ENCODE data around the gene SUSD2. TPM values are rescaled to one million over a fixed set of nuclear protein-coding genes. Genes with fewer than 3 reads are reported as not detected.
A peak's percentile ranks its signal among the peaks of the same experiment; 100 is the strongest.

Gene SUSD2
- total RNA-seq, 1 donor from 2014 or later, result 3.2 TPM

GRCh38 chr22:24184057-24184798, 2.9 kb downstream of the SUSD2 start:
- Histone ChIP-seq H3K4me3 (no peak overlapping the region), H3K9me3 (replicated peaks) (no peaks in the 10 kb centered on the region), H3K36me3 (no peaks in the 10 kb centered on the region), H3K27ac (replicated peaks) (no peak overlapping the region), H3K27me3 (ENCODE audit: low read depth) (no peaks in the 10 kb centered on the region), H3K4me1 (peaks cover 39% of the 10 kb centered on the region)
- TF ChIP-seq, protein P1, sequence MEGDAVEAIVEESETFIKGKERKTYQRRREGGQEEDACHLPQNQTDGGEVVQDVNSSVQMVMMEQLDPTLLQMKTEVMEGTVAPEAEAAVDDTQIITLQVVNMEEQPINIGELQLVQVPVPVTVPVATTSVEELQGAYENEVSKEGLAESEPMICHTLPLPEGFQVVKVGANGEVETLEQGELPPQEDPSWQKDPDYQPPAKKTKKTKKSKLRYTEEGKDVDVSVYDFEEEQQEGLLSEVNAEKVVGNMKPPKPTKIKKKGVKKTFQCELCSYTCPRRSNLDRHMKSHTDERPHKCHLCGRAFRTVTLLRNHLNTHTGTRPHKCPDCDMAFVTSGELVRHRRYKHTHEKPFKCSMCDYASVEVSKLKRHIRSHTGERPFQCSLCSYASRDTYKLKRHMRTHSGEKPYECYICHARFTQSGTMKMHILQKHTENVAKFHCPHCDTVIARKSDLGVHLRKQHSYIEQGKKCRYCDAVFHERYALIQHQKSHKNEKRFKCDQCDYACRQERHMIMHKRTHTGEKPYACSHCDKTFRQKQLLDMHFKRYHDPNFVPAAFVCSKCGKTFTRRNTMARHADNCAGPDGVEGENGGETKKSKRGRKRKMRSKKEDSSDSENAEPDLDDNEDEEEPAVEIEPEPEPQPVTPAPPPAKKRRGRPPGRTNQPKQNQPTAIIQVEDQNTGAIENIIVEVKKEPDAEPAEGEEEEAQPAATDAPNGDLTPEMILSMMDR (IDR thresholded peaks at IDR 0.05; ENCODE audit: borderline replicate concordance), result no peak
- DNase-seq, result peak; percentile 13
- intact Hi-C loops (cut with micrococcal nuclease), result no loop called here

DNA sequence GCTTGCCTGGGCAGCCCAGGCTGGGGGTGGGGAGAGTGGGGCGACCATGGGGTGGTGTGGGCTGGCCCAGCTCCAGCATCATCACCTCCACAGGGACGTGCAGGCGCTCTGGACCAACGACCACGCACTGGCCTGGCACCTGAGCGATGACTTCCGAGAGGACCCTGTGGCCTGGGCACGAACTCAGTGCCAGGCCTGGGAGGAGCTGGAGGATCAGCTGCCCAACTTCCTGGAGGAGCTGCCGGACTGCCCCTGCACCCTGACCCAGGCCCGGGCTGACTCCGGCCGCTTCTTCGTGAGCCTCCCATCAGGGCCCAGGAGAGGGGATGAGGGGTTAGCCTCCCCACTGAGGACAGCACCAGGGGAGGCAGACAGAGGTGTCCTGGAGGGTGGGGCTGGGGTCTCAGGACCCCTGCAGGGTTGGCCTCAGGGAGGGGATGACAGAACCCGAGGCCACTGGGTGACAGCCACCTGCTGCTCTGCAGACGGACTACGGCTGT, 3.8 kb downstream of the SUSD2 start:
- no peak overlapping the region for H3K4me3 ChIP-seq
- intact Hi-C loops (cut with micrococcal nuclease), result no loop called here
- no peaks in the 10 kb centered on the region for H3K36me3 ChIP-seq
- peak; percentile 14 for DNase-seq
- no peaks in the 10 kb centered on the region for H3K27me3 ChIP-seq (ENCODE audit: low read depth)
- no peaks in the 10 kb centered on the region for H3K9me3 ChIP-seq (replicated peaks)
- TF ChIP-seq, protein P1 (IDR thresholded peaks at IDR 0.05; ENCODE audit: borderline replicate concordance), result no peak
- H3K4me1 ChIP-seq, result peaks cover 39% of the 10 kb centered on the region
- no peak overlapping the region for H3K27ac ChIP-seq (replicated peaks)

DNA sequence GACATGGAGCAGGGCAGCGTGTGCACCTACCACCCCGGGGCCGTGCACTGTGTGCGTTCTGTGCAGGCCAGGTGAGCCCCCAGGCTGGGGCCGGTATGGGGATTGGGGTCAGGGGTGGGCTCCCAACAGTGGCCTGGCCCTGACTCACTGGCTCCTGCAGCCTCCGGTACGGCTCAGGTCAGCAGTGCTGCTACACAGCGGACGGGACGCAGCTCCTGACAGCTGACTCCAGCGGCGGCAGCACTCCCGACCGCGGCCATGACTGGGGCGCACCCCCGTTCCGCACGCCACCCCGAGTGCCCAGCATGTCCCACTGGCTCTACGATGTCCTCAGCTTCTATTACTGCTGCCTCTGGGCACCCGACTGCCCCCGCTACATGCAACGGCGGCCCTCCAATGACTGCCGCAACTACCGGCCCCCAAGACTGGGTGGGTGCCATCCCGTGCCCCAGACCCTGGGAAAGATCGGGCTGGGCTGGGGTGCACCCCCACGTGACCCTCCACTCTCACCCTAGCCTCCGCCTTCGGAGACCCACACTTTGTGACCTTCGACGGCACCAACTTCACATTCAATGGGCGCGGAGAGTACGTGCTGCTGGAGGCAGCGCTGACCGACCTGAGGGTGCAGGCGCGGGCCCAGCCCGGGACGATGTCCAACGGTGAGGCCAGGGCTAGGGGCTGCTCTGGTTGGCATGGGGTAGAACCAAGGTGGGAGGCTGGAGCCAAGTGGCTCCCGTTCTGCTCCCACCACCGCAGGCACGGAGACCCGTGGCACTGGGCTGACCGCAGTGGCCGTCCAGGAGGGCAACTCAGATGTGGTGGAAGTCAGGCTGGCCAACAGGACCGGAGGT, 4.4 kb downstream of the SUSD2 start:
- DNase-seq, result peak; percentile 15
- TF ChIP-seq, protein P1 (IDR thresholded peaks at IDR 0.05; ENCODE audit: borderline replicate concordance), result no peak
- intact Hi-C loops (cut with micrococcal nuclease), result no loop called here

GRCh38 chr22:24186352-24186740, 5.1 kb downstream of the SUSD2 start:
- Histone ChIP-seq H3K9me3 (replicated peaks) (no peaks in the 10 kb centered on the region), H3K27ac (replicated peaks) (no peak overlapping the region), H3K36me3 (no peaks in the 10 kb centered on the region), H3K4me3 (no peak overlapping the region), H3K27me3 (ENCODE audit: low read depth) (no peaks in the 10 kb centered on the region), H3K4me1 (peaks cover 32% of the 10 kb centered on the region)
- intact Hi-C loops (cut with micrococcal nuclease), result no loop called here
- TF ChIP-seq, protein P1 (IDR thresholded peaks at IDR 0.05; ENCODE audit: borderline replicate concordance), result no peak
- no peak for DNase-seq

More for the DNA sequence above, 4.4 kb downstream of the SUSD2 start:
- no peaks in the 10 kb centered on the region for H3K27me3 ChIP-seq (ENCODE audit: low read depth)
- no peaks in the 10 kb centered on the region for H3K36me3 ChIP-seq
- peaks cover 38% of the 10 kb centered on the region for H3K4me1 ChIP-seq
- H3K9me3 ChIP-seq (replicated peaks), result no peaks in the 10 kb centered on the region
- H3K27ac ChIP-seq (replicated peaks), result no peak overlapping the region
- no peak overlapping the region for H3K4me3 ChIP-seq

DNA sequence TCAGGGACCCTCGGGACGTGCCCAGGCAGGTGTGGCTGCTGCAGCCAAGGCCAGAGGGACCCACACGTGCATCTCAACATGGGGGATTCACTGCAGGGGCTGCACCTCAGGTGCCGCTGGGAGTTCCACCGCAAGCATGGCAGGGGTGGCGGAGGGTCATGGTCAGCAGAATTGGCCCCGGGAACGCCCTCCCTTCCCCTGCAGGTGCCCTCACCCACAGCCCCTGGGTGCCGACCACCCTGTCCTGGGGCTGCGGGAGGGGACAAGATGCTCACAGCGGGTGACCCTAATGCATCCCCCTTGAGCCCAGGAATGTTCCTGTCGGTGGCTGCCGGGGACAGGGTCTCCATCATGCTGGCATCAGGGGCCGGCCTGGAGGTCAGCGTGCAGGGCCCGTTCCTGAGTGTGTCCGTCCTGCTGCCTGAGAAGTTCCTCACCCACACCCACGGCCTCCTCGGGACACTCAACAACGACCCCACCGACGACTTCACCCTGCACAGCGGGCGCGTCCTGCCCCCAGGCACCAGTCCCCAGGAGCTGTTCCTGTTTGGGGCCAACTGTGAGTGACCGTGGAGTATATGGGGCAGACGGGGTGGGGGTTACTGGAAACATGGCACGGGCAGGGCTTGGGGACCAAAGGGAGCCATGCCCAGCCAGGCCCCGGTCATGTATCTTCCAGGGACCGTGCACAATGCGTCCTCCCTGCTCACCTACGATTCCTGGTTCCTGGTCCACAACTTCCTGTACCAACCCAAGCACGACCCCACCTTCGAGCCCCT, 5.8 kb downstream of the SUSD2 start:
- no peaks in the 10 kb centered on the region for H3K9me3 ChIP-seq (replicated peaks)
- TF ChIP-seq, protein P1 (IDR thresholded peaks at IDR 0.05; ENCODE audit: borderline replicate concordance), result no peak
- peaks cover 25% of the 10 kb centered on the region for H3K4me1 ChIP-seq
- intact Hi-C loops (cut with micrococcal nuclease), result no loop called here
- no peaks in the 10 kb centered on the region for H3K36me3 ChIP-seq
- H3K27me3 ChIP-seq (ENCODE audit: low read depth), result no peaks in the 10 kb centered on the region
- H3K27ac ChIP-seq (replicated peaks), result no peak overlapping the region
- no peak overlapping the region for H3K4me3 ChIP-seq
- DNase-seq, result no peak
